Sigmoid colon (tissue), 4 donors: ENCODE measurements around the gene PLCL1.

Source experiments
- CTCF ChIP-seq, 4 experiments: fragments of 450-650 bp in 3 of 4; fragments of 200-600 bp in 1 of 4; IDR thresholded peaks; one replicate each; pipeline ENCODE4 v1.5.1; 2016 to 2019; ENCODE audit warnings: antibody characterized with exemption in 4 of 4, mild to moderate bottlenecking in 3 of 4, moderate library complexity in 2 of 4
- POLR2AphosphoS5 ChIP-seq, 4 donors: sonication (generic); formaldehyde crosslinking; IDR thresholded peaks; one replicate each; pipeline ENCODE4 v1.6.1; 2017; ENCODE audit warnings: antibody characterized with exemption in 4 of 4

- no peak for TF ChIP-seq POLR2AphosphoS5 (IDR thresholded peaks at IDR 0.05)
- TF ChIP-seq CTCF (IDR thresholded peaks at IDR 0.05): no peak
These were observed 35.5 kb downstream of the PLCL1 start for GRCh38 chr2:197839856-197840255.
